ENCODE data around the gene NAA15.
"Not testable (repeated sequence)": the region's sequence is repeated elsewhere in the genome, so short reads cannot be mapped to it uniquely, and the experiment has no call there.

NAA15 gene

DNA sequence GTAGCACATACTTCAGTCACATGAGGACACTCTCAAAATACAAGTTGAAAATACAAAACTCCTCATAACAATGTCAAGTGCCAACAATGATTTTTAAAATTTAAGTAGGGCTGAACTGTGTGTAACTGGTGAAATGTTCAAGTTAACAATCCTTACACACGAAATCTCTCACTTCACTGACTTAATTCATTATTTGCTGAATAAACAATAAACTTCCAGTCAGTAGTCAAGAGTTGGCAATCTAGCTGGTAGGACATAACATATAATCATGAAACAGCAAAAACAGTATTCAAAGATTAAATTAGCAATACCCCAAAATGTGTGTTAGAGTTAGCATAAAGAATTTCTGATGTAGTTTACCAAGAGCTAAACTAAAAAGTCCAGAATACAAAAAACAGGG is 150.7 kb downstream of the NAA15 start:
- DNase-seq (ENCODE audit: low spot score), result no peak

DNA sequence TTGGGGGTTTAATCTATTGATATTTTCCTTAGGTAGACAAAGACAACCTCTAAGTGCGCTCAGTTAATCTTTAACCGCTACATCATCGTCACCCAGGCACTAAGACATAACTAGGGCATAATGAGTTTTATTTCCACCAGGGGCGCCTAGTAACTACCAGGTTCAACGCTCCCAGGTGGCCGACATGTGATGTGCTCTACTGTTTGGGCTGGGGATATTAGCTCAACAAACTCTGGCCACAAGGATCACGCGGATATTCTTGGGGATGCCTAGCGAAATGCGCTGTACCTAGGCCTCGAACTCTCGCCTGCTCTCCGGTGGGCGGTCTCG is 151.7 kb downstream of the NAA15 start:
- no peak for DNase-seq (ENCODE audit: low spot score)

DNA sequence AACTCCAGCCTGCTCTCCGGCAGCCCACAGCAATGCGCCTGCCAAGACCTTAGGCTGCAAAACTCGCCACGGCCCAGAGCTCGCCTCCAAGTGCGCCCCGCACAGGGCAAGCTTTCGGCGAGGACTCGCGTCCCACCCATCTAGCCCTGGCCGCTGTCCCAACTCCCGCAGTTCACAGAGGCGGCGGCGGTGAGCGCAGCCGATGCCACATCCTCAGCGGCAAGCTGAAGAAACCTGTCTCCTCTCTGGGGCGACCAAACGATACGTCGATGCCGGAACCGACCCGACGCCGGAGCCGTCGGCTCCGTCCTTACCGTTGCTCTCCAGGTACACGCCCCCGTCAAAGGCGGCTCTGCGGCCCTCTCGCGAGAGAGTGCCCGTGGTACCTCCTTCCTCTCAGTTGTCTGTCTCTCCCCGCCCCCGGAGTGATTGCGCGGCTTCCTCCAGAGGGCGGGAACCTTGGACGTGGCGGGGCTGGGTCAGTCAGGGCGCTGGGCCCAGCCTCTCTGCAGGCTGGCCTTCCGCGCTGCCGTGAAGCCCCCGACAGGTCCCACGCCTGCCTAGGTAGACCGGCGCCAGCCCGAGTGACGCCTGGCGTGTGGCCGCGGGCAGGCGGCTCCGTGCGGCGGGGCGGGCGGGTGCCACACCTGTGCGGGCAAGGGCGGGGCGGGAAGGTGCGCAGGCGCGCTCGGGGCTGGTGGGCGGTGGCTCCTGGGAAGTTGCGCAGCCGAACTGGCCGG is 152.2 kb downstream of the NAA15 start:
- DNase-seq (ENCODE audit: low spot score), result peak; percentile 97

DNA sequence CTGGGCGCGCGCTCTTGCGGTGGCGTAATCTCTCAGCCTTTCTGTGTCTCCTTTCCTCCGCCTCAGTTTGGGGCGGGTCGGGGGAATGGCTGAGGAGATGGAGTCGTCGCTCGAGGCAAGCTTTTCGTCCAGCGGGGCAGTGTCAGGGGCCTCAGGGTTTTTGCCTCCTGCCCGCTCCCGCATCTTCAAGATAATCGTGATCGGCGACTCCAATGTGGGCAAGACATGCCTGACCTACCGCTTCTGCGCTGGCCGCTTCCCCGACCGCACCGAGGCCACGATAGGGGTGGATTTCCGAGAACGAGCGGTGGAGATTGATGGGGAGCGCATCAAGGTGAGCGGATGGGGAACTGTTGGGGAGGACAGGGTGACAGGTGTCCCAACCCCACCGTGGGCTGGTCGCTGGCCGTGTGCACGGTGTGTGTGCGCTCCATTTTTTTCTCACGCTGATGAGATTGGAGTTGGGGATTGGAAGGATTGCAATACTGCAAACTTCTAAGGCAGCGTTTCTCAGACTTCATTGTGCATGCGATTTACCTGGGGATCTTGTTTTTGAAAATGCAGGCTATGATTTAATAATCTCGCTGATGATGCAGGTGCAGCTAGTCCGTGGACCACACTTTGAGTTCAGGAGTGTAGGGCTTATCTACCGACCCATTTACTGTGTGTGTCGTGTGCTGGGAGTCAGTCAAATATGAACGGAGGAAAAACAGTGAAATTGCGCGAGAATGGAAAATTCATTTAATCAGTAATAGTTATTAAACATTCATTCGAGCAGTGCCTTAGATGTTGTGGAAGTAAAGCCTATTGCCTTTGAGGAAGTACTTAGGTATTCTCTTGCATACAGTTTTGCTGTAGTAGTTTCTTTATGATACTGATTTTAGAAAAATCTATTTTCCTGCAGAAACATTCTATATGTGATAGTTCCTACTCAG is 153.1 kb downstream of the NAA15 start, which contains the start of gene RAB33B:
RAB33B (plus strand) TSS at position 11 of the 935 bp plus-strand sequence; CDS start at position 86, 75 bp downstream.
- no peak for DNase-seq (ENCODE audit: low spot score)

DNA sequence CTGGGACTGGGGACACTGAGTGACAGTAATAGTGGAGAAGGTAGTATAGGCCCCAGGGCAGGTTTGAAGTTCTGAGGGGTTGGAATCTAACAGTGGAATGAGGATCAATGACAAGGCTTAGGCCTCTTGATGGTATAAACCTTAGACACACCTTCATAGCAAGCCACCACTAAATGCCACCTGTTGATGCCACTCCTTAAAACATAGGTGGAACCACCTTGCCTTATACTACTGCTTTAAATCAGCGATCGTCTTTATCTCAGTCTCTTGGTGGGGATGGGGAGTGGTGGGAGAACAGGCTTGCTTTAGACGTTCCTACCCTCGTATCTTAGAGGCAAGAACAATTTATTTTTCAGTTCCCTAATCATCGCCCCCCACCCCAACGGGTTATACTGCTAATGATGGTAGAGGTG is 153.8 kb downstream of the NAA15 start:
- no peak for DNase-seq (ENCODE audit: low spot score)

DNA sequence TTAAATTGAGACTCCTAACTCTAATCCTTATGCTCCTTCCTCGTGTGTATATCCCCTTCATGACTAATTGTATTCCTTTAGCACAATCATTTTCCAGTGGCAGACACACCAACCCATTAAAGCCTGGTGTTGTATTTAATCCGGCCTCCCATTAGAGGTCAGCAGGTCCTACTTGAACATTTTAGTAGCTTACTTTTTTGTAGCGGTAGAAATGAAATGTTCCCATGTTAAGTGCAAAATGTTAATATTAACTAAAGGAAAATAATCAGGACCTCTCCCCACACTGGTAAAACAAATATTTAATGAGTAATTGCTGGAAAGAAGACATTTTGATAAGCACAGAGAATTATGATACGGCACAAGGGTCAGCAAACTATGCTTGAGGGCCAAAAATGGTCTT is 156.0 kb downstream of the NAA15 start:
- peak; percentile 42 for DNase-seq (ENCODE audit: low spot score)

DNA sequence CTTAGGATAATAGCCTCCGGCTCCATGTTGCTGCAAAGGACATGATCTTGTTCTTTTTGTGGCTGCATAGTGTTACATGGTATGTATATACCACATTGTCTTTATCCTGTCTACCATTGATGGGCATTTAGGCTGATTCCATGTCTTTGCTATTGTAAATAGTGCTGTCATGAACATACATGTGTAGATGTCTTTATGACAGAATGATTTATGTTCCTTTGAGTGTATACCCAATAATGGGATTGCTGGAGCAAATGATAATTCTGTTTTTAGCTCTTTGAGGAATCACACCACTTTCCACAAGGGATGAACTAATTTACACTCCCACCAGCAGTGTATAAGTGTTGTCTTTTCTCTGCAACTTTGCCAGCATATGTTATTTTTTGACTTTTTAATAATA is 157.2 kb downstream of the NAA15 start:
- no peak for DNase-seq (ENCODE audit: low spot score)

DNA sequence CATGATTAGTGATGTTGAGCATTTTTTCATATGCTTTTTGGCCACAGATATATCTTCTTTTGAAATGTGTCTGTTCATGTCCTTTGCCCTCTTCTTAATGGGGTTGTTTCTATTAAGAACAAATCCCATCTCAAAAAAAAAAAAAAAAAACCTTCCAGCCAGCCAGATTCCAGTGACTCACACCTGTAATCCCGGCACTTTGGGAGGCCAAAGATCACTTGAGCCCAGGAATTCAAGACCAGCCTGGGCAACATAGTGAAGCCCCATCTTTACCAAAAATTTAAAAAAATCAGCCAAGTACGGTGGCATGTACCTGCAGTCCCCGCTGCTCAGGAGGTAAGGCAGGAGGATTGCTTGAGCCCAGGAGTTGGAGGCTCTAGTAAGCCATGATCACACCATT is 157.7 kb downstream of the NAA15 start:
- no peak for DNase-seq (ENCODE audit: low spot score)

DNA sequence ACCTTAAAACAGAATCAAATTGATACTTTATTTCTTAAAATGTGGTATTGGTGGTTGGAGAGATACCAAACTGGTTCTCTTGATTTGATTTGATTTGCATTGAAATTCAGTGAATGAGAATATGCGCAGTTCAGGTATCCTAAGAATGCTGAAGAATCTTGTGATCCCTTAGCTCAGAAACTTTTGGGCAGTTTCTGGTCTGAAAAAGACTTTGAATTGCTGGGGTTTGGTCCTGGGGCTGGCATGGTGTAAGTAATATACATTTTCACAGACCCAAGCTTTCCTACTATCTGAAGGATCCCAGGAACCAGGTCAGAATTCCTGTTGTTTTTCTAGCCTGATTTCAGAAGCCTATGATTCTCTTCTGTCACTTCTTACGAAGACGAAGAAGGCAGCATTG is 159.3 kb downstream of the NAA15 start:
- no peak for DNase-seq (ENCODE audit: low spot score)

DNA sequence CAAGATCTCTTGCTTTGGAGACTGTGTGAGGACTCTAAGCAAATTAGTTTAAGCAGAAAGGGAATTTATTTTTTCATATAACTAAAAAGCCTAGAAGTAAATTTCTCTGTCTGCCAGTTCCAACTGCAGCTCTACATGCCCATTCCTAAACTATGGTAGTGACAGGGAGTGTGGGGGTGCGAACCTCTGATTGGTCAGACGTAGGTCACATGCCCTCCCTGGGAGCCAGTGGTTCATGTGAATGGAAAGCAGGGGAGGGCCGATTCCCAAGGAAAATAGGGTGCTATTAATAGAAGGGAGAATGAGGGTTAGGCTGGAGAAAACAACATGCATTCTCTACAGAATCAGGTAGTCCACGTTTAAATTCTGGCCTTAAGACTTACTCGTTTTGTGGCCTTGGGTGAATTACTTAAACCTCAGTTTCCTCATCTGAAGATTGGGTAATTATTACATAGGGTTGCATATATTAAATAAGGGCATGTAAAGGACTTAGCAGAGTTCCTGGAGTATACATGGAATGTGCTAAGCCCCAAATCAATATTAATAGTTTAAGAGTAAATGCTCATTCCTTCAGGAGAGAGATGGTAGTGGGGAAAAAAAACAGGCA is 159.8 kb downstream of the NAA15 start:
- no peak for DNase-seq (ENCODE audit: low spot score)

DNA sequence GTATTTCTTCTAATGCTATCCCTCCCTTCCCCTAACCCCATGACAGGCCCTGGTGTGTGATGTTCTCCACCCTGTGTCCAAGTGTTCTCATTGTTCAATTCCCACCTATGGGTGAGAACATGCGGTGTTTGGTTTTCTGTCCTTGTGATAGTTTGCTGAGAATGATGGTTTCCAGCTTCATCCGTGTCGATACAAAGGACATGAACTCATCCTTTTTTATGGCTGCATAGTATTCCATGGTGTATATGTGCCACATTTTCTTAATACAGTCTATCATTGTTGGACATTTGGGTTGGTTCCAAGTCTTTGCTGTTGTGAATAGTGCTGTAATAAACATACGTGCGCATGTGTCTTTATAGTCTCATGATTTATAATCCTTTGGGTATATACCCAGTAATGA is 163.2 kb downstream of the NAA15 start:
- DNase-seq (ENCODE audit: low spot score), result not testable (repeated sequence)

DNA sequence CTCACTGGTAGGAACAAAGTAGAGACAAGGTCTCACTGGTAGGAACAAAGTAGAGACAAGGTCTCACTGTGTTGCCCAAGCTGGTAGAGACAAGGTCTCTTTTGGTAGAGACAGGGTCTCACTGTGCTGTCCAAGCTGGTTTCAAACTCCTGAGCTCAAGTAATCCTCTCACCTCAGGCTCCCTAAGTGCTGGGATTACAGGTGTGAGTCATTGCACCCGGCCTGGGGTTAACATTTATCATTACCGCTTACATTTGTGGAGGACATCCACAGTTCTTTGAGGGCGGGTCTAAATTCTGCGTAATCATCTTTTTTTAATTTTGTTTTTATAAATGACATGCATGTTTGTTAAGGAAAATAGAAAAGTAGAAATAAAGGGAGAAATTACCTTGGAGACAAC is 164.6 kb downstream of the NAA15 start:
- DNase-seq (ENCODE audit: low spot score), result no peak

DNA sequence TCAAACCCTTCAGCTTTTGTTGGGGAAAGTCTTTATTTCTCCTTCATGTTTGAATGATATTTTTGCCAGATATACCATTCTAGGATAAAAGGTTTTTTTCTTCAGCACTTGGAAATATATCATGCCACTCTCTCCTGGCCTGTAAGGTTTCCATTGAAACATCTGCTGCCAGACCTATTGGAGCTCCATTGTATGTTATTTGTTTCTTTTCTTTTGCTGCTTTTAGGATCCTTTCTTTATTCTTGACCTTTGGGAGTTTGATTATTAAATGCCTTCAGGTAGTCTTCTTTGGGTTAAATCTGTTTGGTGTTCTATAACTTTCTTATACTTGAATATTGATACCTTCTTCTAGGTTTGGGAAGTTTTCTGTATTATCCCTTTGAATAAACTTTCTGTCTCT is 167.5 kb downstream of the NAA15 start:
- not testable (repeated sequence) for DNase-seq (ENCODE audit: low spot score)

DNA sequence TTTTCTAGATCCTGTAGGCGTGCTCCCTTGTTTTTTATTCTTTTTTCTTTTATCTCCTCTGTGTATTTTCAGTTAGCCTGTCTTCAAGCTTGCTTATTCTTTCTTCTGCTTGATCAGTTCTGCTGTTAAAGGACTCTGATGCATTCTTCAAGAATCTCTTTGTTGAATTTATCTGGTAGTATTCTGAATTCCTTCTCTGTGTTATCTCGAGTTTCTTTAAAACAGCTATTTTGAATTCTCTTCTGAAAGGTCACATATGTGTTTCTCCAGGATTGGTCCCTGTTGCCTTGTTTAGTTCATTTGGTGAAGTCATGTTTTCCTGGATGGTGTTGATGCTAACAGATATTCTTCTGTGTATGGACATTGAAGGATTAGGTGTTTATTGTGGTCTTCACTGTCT is 167.9 kb downstream of the NAA15 start:
- no peak for DNase-seq (ENCODE audit: low spot score)
